Islet of Langerhans (tissue), 1 donor: ENCODE results near the gene AREL1.

Experiments used
- FAIRE-seq: peaks from one replicate; lab custom pipeline; 2011; peaks lifted over from hg19 to GRCh38; lab: Jason Lieb, UNC

Gene AREL1

GRCh38 chr14:74636424-74637177, 76.3 kb downstream of the AREL1 start:
- no peak for FAIRE-seq

GRCh38 chr14:74635847-74636246, 77.0 kb downstream of the AREL1 start:
- FAIRE-seq, result no peak

- FAIRE-seq, result no peak
These were observed 77.9 kb downstream of the AREL1 start for GRCh38 chr14:74634964-74635363.

GRCh38 chr14:74634481-74634880, 78.4 kb downstream of the AREL1 start:
- FAIRE-seq, result no peak

- no peak for FAIRE-seq
These were observed 81.8 kb downstream of the AREL1 start for GRCh38 chr14:74630881-74631690.

GRCh38 chr14:74628418-74628817, 84.5 kb downstream of the AREL1 start:
- FAIRE-seq, result no peak

- no peak for FAIRE-seq
These were observed 85.8 kb downstream of the AREL1 start for GRCh38 chr14:74627076-74627475.

- no peak for FAIRE-seq
These were observed 90.6 kb downstream of the AREL1 start for GRCh38 chr14:74622257-74622656.

- FAIRE-seq, result no peak
These were observed 91.3 kb downstream of the AREL1 start for GRCh38 chr14:74621556-74621955.

GRCh38 chr14:74620923-74621322, 92.0 kb downstream of the AREL1 start:
- FAIRE-seq, result no peak

- no peak for FAIRE-seq
These were observed 92.4 kb downstream of the AREL1 start for GRCh38 chr14:74620497-74620921.

GRCh38 chr14:74619672-74620131, 93.2 kb downstream of the AREL1 start:
- FAIRE-seq, result no peak

GRCh38 chr14:74618078-74618952, 94.6 kb downstream of the AREL1 start:
- no peak for FAIRE-seq

GRCh38 chr14:74616996-74617700, 95.7 kb downstream of the AREL1 start:
- no peak for FAIRE-seq

- FAIRE-seq, result no peak
These were observed 96.4 kb downstream of the AREL1 start for GRCh38 chr14:74616507-74616906.

- no peak for FAIRE-seq
These were observed 97.1 kb downstream of the AREL1 start for GRCh38 chr14:74615735-74616134.

- FAIRE-seq, result no peak
These were observed 98.1 kb downstream of the AREL1 start for GRCh38 chr14:74614508-74615495.

- FAIRE-seq, result no peak
These were observed 99.5 kb downstream of the AREL1 start for GRCh38 chr14:74613211-74613914.

- no peak for FAIRE-seq
These were observed 100.4 kb downstream of the AREL1 start for GRCh38 chr14:74612350-74613021.
